Uterus (tissue), 2 donors: ENCODE results near the gene ITIH2.

Source experiments
- CTCF ChIP-seq, 4 experiments: fragments of 200-600 bp in 2 of 4; fragments of 450-650 bp in 2 of 4; sonication (generic) in 2 of 4; IDR thresholded peaks; one replicate each; pipeline ENCODE4 v1.5.1; 2016 to 2019; ENCODE audit warnings: antibody characterized with exemption in 4 of 4, mild to moderate bottlenecking in 2 of 4, moderate library complexity in 1 of 4
- POLR2A ChIP-seq, 2 donors: fragments of 450-650 bp; IDR thresholded peaks; one replicate each; pipeline ENCODE4 v1.6.1; 2016; ENCODE audit warnings: antibody characterized with exemption in 2 of 2, mild to moderate bottlenecking in 1 of 2, moderate library complexity in 1 of 2

DNA sequence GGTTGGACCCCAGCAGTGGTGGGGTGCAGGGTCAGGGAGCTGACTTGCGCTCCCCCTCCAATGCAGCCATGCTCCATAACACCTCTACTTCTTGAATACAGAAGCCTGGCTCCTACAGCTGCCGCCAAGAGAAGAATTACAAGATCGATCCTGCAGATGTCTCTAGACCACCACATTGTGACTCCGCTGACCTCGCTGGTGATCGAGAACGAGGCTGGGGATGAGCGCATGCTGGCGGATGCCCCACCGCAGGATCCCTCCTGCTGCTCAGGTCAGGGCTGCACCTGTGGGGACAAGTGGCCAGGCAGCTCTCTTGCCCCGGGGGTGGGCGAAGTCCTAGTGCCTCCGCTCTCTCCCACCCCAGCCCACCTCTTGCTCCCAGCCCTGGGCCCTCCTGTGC is 31.7 kb downstream of the ITIH2 start:
- TF ChIP-seq POLR2A (IDR thresholded peaks at IDR 0.05), result no peak
- no peak for TF ChIP-seq CTCF (IDR thresholded peaks at IDR 0.05)
